Muscle layer of duodenum (tissue), 2 donors: Measurements from ENCODE around the gene CFAP97D2.
"Not testable (repeated sequence)": the region's sequence is repeated elsewhere in the genome, so short reads cannot be mapped to it uniquely, and the experiment has no call there.

Source experiments
- H3K27ac ChIP-seq: one replicate; pipeline ENCODE4 v1.7.0; 2013; ENCODE audit warnings: mild to moderate bottlenecking, low read length
- H3K27me3 ChIP-seq: one replicate; pipeline ENCODE4 v1.7.0; 2013; ENCODE audit warnings: low read depth, mild to moderate bottlenecking, control low read depth, low read length
- H3K36me3 ChIP-seq, 2 donors: one replicate each; pipeline ENCODE4 v1.7.0; 2013; ENCODE audit warnings: low read length in 2 of 2, control low read depth in 1 of 2, mild to moderate bottlenecking in 1 of 2; ENCODE audit not compliant: insufficient read depth in 2 of 2, control insufficient read depth in 1 of 2
- H3K4me1 ChIP-seq, 2 donors: one replicate each; pipeline ENCODE4 v1.7.0; 2013; ENCODE audit warnings: low read length in 2 of 2, mild to moderate bottlenecking in 2 of 2, control low read depth in 1 of 2, moderate library complexity in 1 of 2; ENCODE audit not compliant: insufficient read depth in 2 of 2, control insufficient read depth in 1 of 2
- H3K4me3 ChIP-seq, 2 donors: one replicate each; pipeline ENCODE4 v1.7.0; 2013; ENCODE audit warnings: low read length in 2 of 2, low read depth in 1 of 2, mild to moderate bottlenecking in 1 of 2
- H3K9me3 ChIP-seq, 2 donors: one replicate each; pipeline ENCODE4 v1.7.0; 2013; ENCODE audit warnings: low read length in 2 of 2, control low read depth in 1 of 2, mild to moderate bottlenecking in 1 of 2; ENCODE audit not compliant: control insufficient read depth in 1 of 2
- donor health status: healthy.

Gene CFAP97D2

GRCh38 chr13:114152831-114153371 is 26.2 kb upstream of the CFAP97D2 start:
- Histone ChIP-seq H3K36me3 (no peaks in the 10 kb centered on the region), H3K4me3 (no peak overlapping the region), H3K27ac (no peak overlapping the region)

GRCh38 chr13:114153485-114154080 is 25.5 kb upstream of the CFAP97D2 start:
- Histone ChIP-seq H3K4me1 (no peaks in the 10 kb centered on the region), H3K9me3 (no peaks in the 10 kb centered on the region), H3K36me3 (no peaks in the 10 kb centered on the region), H3K27me3 (no peaks in the 10 kb centered on the region), H3K4me3 (no peak overlapping the region), H3K27ac (no peak overlapping the region)

More at GRCh38 chr13:114152831-114153371, 26.2 kb upstream of the CFAP97D2 start:
- no peaks in the 10 kb centered on the region for H3K27me3 ChIP-seq
- H3K9me3 ChIP-seq, result no peaks in the 10 kb centered on the region
- no peaks in the 10 kb centered on the region for H3K4me1 ChIP-seq

- Histone ChIP-seq H3K4me1 (no peaks in the 10 kb centered on the region), H3K27ac (no peak overlapping the region), H3K9me3 (no peaks in the 10 kb centered on the region), H3K36me3 (no peaks in the 10 kb centered on the region), H3K4me3 (no peak overlapping the region), H3K27me3 (no peaks in the 10 kb centered on the region)
Measured at GRCh38 chr13:114154476-114154875, 24.6 kb upstream of the CFAP97D2 start.

- Histone ChIP-seq H3K36me3 (no peaks in the 10 kb centered on the region), H3K27ac (no peak overlapping the region), H3K4me1 (no peaks in the 10 kb centered on the region), H3K9me3 (no peaks in the 10 kb centered on the region), H3K4me3 (no peak overlapping the region), H3K27me3 (no peaks in the 10 kb centered on the region)
Measured at GRCh38 chr13:114155320-114155719, 23.7 kb upstream of the CFAP97D2 start.

- H3K9me3 ChIP-seq, result no peaks in the 10 kb centered on the region
- H3K36me3 ChIP-seq, result no peaks in the 10 kb centered on the region
- no peaks in the 10 kb centered on the region for H3K27me3 ChIP-seq
- H3K27ac ChIP-seq, result no peak overlapping the region
- H3K4me3 ChIP-seq, result peak overlapping the region in 1 of 2 donors; percentile 42
- no peaks in the 10 kb centered on the region for H3K4me1 ChIP-seq
Measured at GRCh38 chr13:114155926-114156883, 22.9 kb upstream of the CFAP97D2 start.

- no peak overlapping the region for H3K4me3 ChIP-seq
- H3K27me3 ChIP-seq, result no peaks in the 10 kb centered on the region
- H3K27ac ChIP-seq, result no peak overlapping the region
- H3K36me3 ChIP-seq, result no peaks in the 10 kb centered on the region
- H3K4me1 ChIP-seq, result peaks cover 6 to 8% of the 10 kb centered on the region in 2 donors
- no peaks in the 10 kb centered on the region for H3K9me3 ChIP-seq
Measured at GRCh38 chr13:114157869-114158495, 21.1 kb upstream of the CFAP97D2 start.

- not testable (repeated sequence) for H3K4me1 ChIP-seq, H3K4me3 ChIP-seq, H3K9me3 ChIP-seq, H3K27me3 ChIP-seq, H3K27ac ChIP-seq, H3K36me3 ChIP-seq
Measured at GRCh38 chr13:114158869-114159666, 20.0 kb upstream of the CFAP97D2 start.

- Histone ChIP-seq H3K9me3 (no peaks in the 10 kb centered on the region), H3K27ac (no peak overlapping the region), H3K36me3 (no peaks in the 10 kb centered on the region), H3K4me1 (peaks cover 6 to 13% of the 10 kb centered on the region in 2 donors), H3K27me3 (no peaks in the 10 kb centered on the region), H3K4me3 (no peak overlapping the region)
Measured at GRCh38 chr13:114161028-114161556, 18.0 kb upstream of the CFAP97D2 start.

GRCh38 chr13:114161644-114162532 is 17.2 kb upstream of the CFAP97D2 start:
- Histone ChIP-seq H3K4me1 (peaks cover 6 to 19% of the 10 kb centered on the region in 2 donors), H3K4me3 (peak overlapping the region in 1 of 2 donors; percentile 30), H3K27me3 (no peaks in the 10 kb centered on the region), H3K9me3 (no peaks in the 10 kb centered on the region), H3K36me3 (no peaks in the 10 kb centered on the region), H3K27ac (no peak overlapping the region)

GRCh38 chr13:114162533-114162922 is 16.5 kb upstream of the CFAP97D2 start:
- peaks cover 6 to 19% of the 10 kb centered on the region in 2 donors for H3K4me1 ChIP-seq
- H3K36me3 ChIP-seq, result no peaks in the 10 kb centered on the region
- H3K9me3 ChIP-seq, result no peaks in the 10 kb centered on the region
- no peak overlapping the region for H3K27ac ChIP-seq
- H3K27me3 ChIP-seq, result no peaks in the 10 kb centered on the region
- peak overlapping the region in 1 of 2 donors; percentile 30 for H3K4me3 ChIP-seq
